LNCAP (cell line): Measurements from ENCODE around the gene RARG.

Source experiments
- CTCF ChIP-seq: fragments of 450-650 bp; IDR thresholded peaks from 2 replicates; pipeline ENCODE4 v1.5.1; 2017; ENCODE audit warnings: mild to moderate bottlenecking

RARG gene

GRCh38 chr12:53236443-53237111, 4.6 kb upstream of the RARG start:
- TF ChIP-seq CTCF = no peak

- TF ChIP-seq CTCF = no peak
Measured at GRCh38 chr12:53235742-53236442, 3.9 kb upstream of the RARG start.

- TF ChIP-seq CTCF = no peak
Measured at GRCh38 chr12:53235164-53235563, 3.2 kb upstream of the RARG start.

GRCh38 chr12:53234271-53234914, 2.4 kb upstream of the RARG start:
- TF ChIP-seq CTCF = no peak

GRCh38 chr12:53233671-53234121, 1.7 kb upstream of the RARG start:
- no peak for TF ChIP-seq CTCF

GRCh38 chr12:53232646-53233461, 845 bp upstream of the RARG start:
- TF ChIP-seq CTCF = no peak

- no peak for TF ChIP-seq CTCF
Measured at GRCh38 chr12:53231671-53231920, 413 bp downstream of the RARG start.
